Subcutaneous adipose tissue (tissue), 4 donors: Measurements from ENCODE around the gene TCF12. TPM values are rescaled to one million over a fixed set of nuclear protein-coding genes. Genes with fewer than 3 reads are reported as not detected.

ENCODE experiments used
- total RNA-seq, 4 donors: library from RNA; depleted of rRNA; stranded (reverse); fragments of >200 nt; gene quantifications; one replicate each; pipeline ENCODE4 v1.1.0, GENCODE V29; 2016
- TF ChIP-seq, protein P1 (sequence below): fragments of 450-650 bp; IDR thresholded peaks from one replicate; pipeline ENCODE4 v1.5.1; 2016; ENCODE audit warnings: low read depth, mild to moderate bottlenecking, control low read depth, antibody characterized with exemption, moderate library complexity

Gene TCF12
- total RNA-seq, 4 donors from 2014 or later = 138 to 171 (median 166) TPM

DNA sequence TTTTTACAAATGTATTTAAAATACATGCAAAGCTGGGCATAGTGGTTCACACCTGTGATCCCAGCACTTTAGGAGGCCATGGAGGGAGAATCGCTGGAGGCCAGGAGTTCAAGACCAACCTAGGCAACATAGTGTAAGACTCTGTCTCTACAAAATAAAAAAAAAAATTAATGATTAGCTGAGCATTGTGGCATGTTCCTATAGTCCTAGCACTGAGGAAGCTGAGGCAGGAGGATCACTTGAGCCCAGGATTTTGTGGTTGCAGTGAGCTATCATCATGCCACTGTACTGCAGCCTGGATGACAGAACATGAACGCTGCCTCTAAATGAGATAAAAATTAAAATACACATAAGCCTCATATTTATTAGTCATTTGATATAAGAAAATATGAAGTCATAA is 142.8 kb downstream of the TCF12 start:
- TF ChIP-seq, protein P1, sequence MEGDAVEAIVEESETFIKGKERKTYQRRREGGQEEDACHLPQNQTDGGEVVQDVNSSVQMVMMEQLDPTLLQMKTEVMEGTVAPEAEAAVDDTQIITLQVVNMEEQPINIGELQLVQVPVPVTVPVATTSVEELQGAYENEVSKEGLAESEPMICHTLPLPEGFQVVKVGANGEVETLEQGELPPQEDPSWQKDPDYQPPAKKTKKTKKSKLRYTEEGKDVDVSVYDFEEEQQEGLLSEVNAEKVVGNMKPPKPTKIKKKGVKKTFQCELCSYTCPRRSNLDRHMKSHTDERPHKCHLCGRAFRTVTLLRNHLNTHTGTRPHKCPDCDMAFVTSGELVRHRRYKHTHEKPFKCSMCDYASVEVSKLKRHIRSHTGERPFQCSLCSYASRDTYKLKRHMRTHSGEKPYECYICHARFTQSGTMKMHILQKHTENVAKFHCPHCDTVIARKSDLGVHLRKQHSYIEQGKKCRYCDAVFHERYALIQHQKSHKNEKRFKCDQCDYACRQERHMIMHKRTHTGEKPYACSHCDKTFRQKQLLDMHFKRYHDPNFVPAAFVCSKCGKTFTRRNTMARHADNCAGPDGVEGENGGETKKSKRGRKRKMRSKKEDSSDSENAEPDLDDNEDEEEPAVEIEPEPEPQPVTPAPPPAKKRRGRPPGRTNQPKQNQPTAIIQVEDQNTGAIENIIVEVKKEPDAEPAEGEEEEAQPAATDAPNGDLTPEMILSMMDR = no peak

DNA sequence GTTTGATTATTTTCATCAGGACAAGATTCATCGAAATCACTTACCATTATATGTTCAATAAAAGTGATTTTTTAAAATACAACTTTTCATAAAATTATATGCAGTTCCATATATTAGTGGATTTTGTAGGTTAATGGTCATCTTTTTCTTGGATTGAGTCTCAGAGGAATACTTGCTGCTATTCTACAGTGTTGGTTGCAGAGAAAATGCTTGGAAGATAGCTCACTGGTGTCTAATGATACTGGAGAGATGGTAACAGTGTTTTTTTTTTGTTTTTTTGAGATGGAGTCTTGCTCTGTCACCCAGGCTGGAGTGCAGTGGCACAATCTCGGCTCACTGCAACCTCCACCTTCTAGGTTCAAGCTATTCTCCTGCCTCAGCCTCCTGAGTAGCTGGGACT is 143.3 kb downstream of the TCF12 start:
- TF ChIP-seq, protein P1 = no peak

DNA sequence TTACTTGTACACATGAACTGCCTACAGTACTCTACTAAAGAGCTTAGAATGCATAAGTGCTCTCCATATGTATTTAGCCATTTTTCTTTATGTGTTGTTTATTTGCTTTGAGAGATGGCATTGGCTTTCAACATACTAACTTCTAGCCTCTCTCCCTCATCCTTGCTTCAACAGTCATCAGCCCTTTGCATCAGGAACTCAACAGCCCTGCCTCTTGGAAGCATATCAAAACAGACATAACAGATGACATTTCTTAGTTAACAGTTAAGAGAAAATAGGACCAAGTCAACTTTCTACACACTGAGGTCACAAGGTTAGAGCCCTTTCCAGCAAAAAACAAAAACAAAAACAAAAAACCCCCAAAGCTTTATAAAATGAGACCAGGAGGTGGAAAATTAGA is 145.6 kb downstream of the TCF12 start:
- TF ChIP-seq, protein P1 = no peak

DNA sequence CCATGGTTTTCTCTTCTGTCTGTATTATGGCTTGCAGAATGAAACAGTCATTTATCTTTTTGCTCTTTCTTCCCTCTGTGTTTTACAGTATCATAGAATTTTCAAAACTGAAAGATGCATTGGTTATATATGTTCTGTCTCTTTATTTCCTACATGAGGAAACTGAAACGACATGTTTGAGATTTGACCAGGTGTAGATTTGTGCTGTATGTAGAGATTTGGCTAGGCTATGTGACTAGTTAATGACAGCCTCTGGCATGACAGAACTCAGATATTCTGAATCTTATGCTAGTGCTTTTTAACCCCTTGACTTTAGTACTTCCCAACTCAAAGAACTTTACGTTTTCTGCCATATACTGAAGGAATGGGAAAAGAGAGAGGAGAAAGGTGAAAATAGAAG is 151.0 kb downstream of the TCF12 start:
- TF ChIP-seq, protein P1 = no peak

DNA sequence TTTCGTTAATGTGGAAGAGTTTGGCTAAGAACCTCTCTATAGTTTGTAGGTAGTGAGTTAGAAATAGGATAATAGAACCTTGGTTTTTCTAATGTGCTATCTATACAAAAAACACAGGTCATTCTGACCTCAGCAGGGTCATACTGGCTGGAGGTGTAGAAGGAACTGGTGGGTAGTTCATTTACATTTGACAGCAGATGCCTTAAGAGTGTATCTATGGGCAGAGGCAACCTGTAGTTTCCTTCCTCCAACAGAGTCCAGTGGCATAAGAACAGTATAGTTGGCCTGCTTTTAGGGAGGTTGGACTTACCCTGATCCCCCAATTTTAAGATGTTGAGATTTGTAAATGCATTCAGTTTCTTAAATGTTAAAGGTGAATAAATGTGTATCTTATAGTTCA is 152.2 kb downstream of the TCF12 start:
- TF ChIP-seq, protein P1 = no peak

DNA sequence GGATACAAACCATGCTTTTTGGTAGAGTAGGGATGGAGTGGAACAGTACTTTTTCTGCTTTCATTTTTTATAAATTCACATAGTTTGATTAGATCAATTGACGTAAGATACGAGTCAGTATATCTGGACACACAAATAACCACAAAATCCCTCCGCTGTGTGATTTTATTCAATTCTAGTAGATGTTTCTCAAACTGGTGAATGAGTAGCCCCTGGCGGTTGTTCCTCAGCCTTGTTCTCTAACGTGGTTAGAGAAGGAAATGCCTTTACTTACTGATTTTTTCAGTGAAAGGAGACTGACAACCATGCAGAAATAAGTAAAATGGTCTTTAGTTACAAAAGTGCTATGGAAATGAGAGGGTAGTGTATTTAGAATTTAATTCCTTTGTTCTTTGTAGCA is 161.0 kb downstream of the TCF12 start:
- TF ChIP-seq, protein P1 = no peak

DNA sequence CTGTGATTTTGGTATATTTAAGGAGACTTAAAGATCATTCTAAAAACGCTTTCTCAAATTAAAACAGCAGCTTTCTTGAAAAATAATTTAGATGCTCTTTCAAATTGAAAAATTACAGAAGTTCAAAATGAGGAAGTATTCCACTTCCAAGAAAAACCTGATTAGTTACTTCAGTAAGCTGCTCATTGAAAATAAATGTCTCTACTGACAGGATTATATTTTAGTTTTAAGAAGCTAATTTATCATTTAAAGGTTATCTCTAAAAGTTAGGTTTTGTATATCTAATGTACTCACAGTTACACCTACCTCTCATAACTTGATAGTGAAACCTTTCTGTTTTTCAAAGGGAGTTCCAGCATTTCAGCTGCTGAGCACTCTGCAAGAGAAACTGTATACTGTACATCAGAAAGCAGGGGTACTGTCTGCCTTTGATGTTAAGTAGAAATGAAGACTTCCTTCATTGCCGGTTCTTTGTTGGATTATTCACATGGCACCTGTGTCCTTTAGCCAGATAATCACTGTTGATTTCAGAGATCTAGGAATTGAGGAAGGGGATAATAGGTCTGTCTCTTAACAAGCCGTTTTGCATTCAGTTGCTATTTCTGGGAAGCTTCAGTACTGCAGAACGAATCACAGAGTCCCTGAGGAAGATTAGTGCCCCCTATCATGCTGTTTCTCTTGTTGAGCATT is 161.6 kb downstream of the TCF12 start:
- TF ChIP-seq, protein P1 = no peak
